A549 (cell line): ENCODE results near the gene MVD. TPM values are rescaled to one million over a fixed set of nuclear protein-coding genes. Genes with fewer than 3 reads are reported as not detected.

ENCODE experiments used
- ATAC-seq, 2 experiments: fragments of 200-7000 bp in 1 of 2; fragments of >200 bp in 1 of 2; cut with Nextera tagmentation in 1 of 2; cut with Tn5 transposase in 1 of 2; 3 replicates each; pipeline versions ENCODE4 v1.8.0 to v1.9.1; 2018 to 2020; ENCODE audit warnings: mild to moderate bottlenecking in 1 of 2, moderate library complexity in 1 of 2
- CTCF ChIA-PET: fragments of 300-600 bp; sonication (Branson Sonifier 250); formaldehyde crosslinking; extraction: SDS; loops from one replicate; lab custom pipeline; 2021; ENCODE audit warnings: antibody characterized with exemption, inconsistent platforms; lab: Yijun Ruan, JAX
- POLR2A ChIA-PET: fragments of 350-600 bp; formaldehyde crosslinking; extraction: SDS; loops from one replicate; lab custom pipeline; 2021; ENCODE audit warnings: antibody characterized with exemption, inconsistent platforms; lab: Yijun Ruan, JAX
- DNase-seq, 2 experiments: peaks; one replicate each; pipeline versions ENCODE4 v3.0.0 to v3.0.0-alpha.2; 2011 to 2016; ENCODE audit warnings: low read depth in 1 of 2, low spot score in 1 of 2
- FAIRE-seq: peaks from 2 replicates; lab custom pipeline; 2011; peaks lifted over from hg19 to GRCh38; lab: Jason Lieb, UNC
- H3K27ac ChIP-seq, 2 experiments: fragments of >200 bp; sonication (Bioruptor Twin); formaldehyde crosslinking; 3 replicates each; pipeline ENCODE4 v1.5.1; 2016 to 2017
- H3K4me1 ChIP-seq: fragments of >200 bp; sonication (Bioruptor Twin); formaldehyde crosslinking; 3 replicates; pipeline ENCODE4 v1.6.1; 2016
- H3K4me2 ChIP-seq: fragments of >200 bp; sonication (Bioruptor Twin); formaldehyde crosslinking; 3 replicates; pipeline ENCODE4 v1.6.1; 2016
- H3K4me3 ChIP-seq: fragments of >200 bp; sonication (Bioruptor Twin); formaldehyde crosslinking; 3 replicates; pipeline ENCODE4 v1.5.1; 2016
- H3K9me3 ChIP-seq: fragments of >200 bp; sonication (Bioruptor Twin); formaldehyde crosslinking; 3 replicates; pipeline ENCODE4 v1.6.1; 2016
- CBX8 ChIP-seq: fragments of 200-600 bp; sonication (generic); IDR thresholded peaks from 2 replicates; pipeline ENCODE4 v1.6.1; 2016
- CHD2 ChIP-seq: fragments of 150-350 bp; IDR thresholded peaks from 2 replicates; pipeline ENCODE4 v1.6.1; 2014; ENCODE audit warnings: low read length; ENCODE audit not compliant: partially characterized antibody
- EHF ChIP-seq: fragments of 250-450 bp; sonication (Bioruptor Pico); IDR thresholded peaks from 2 replicates; pipeline ENCODE4 v1.5.0; 2020; ENCODE audit warnings: mild to moderate bottlenecking
- EP300 ChIP-seq, 2 experiments: fragments of >200 bp; sonication (Bioruptor Twin); formaldehyde crosslinking; IDR thresholded peaks; 2 replicates in 1 of 2; 3 replicates in 1 of 2; pipeline ENCODE4 v1.6.1; 2016 to 2017
- FOXS1 ChIP-seq: fragments of 250-450 bp; sonication (Bioruptor Pico); IDR thresholded peaks from 2 replicates; pipeline ENCODE4 v1.5.0; 2020; ENCODE audit warnings: mild to moderate bottlenecking, moderate library complexity
- GATA3 ChIP-seq: IDR thresholded peaks from 2 replicates; pipeline ENCODE4 v1.6.1; 2012; ENCODE audit warnings: borderline replicate concordance
- HDAC2 ChIP-seq: fragments of 200-600 bp; sonication (generic); IDR thresholded peaks from 2 replicates; pipeline ENCODE4 v1.6.1; 2016
- HES2 ChIP-seq: fragments of >200 bp; sonication (Bioruptor Twin); formaldehyde crosslinking; IDR thresholded peaks from 2 replicates; pipeline ENCODE4 v1.6.1; 2016
- HOXA7 ChIP-seq: fragments of 250-450 bp; sonication (Bioruptor Pico); IDR thresholded peaks from 2 replicates; pipeline ENCODE4 v1.5.0; 2020; ENCODE audit warnings: mild to moderate bottlenecking, moderate library complexity
- MAFK ChIP-seq: fragments of 450-650 bp; IDR thresholded peaks from 2 replicates; pipeline ENCODE4 v1.6.1; 2014; ENCODE audit not compliant: partially characterized antibody
- MAZ ChIP-seq: fragments of 150-350 bp; IDR thresholded peaks from 2 replicates; pipeline ENCODE4 v1.6.1; 2014; ENCODE audit warnings: antibody characterized with exemption, low read depth, low read length, borderline replicate concordance
- POLR2A ChIP-seq: IDR thresholded peaks from 2 replicates; pipeline ENCODE4 v1.6.1; 2012; ENCODE audit warnings: mild to moderate bottlenecking, low read length
- POLR2AphosphoS2 ChIP-seq: conservative IDR thresholded peaks from 2 replicates; pipeline ENCODE4 v1.6.1; 2012; ENCODE audit warnings: low read length, improper control_type of control experiment, inconsistent platforms
- RNF2 ChIP-seq: fragments of 200-600 bp; sonication (generic); IDR thresholded peaks from 2 replicates; pipeline ENCODE4 v1.6.1; 2016; ENCODE audit warnings: low read depth, mild to moderate bottlenecking, antibody characterized with exemption, moderate library complexity, borderline replicate concordance
- SMC3 ChIP-seq: fragments of >200 bp; sonication (Bioruptor Twin); formaldehyde crosslinking; IDR thresholded peaks from 3 replicates; pipeline ENCODE4 v1.6.1; 2018; ENCODE audit warnings: inconsistent platforms
- SREBF2 ChIP-seq: fragments of 450-650 bp; IDR thresholded peaks from 2 replicates; pipeline ENCODE4 v1.6.1; 2014; ENCODE audit warnings: mild to moderate bottlenecking, moderate library complexity
- USF2 ChIP-seq: fragments of 450-650 bp; IDR thresholded peaks from 2 replicates; pipeline ENCODE4 v1.6.1; 2014; ENCODE audit warnings: antibody characterized with exemption
- ZC3H11A ChIP-seq: fragments of 450-650 bp; IDR thresholded peaks from 2 replicates; pipeline ENCODE4 v1.6.1; 2014; ENCODE audit warnings: antibody characterized with exemption, mild to moderate bottlenecking
- ZSCAN20 ChIP-seq: fragments of 250-450 bp; sonication (Bioruptor Pico); IDR thresholded peaks from 2 replicates; pipeline ENCODE4 v1.8.0; 2022; ENCODE audit warnings: mild to moderate bottlenecking, moderate library complexity
- WGBS: methylation state at CpG from one replicate; pipeline ENCODE4 v1.1.6; 2017; ENCODE audit errors: missing lambda C conversion rate; 5-methylcytosine and 5-hydroxymethylcytosine counted together
- polyA plus RNA-seq, 4 experiments: library from polyadenylated mRNA; depleted of rRNA in 3 of 4; stranded (reverse); fragments of >200 nt; fragmentation: RNase III in 1 of 4; extraction: RNeasy Plus Mini Kit Qiagen cat#74134 plus additional on column Dnase treatment in 1 of 4; gene quantifications; 2 replicates in 3 of 4; 3 replicates in 1 of 4; pipeline ENCODE4 v1.2.3, GENCODE V29; 2011 to 2017
- TF ChIP-seq, protein P1 (sequence below): fragments of >200 bp; sonication (Bioruptor Twin); formaldehyde crosslinking; IDR thresholded peaks from 3 replicates; pipeline ENCODE4 v1.5.1; 2016
- TF ChIP-seq, protein P2 (sequence below): IDR thresholded peaks from 2 replicates; pipeline ENCODE4 v1.6.1; 2012
- TF ChIP-seq, protein P3 (sequence below): fragments of 200-600 bp; sonication (generic); IDR thresholded peaks from 2 replicates; pipeline ENCODE4 v1.6.1; 2016; ENCODE audit warnings: antibody characterized with exemption, mild to moderate bottlenecking, moderate library complexity

MVD gene
- polyA plus RNA-seq, 2 of the 4 experiments (the other 2 are of a cell fraction): 5.8 to 43.1 TPM

- Histone ChIP-seq H3K4me1 (no peaks in the 10 kb centered on the region), H3K27ac (no peak overlapping the region), H3K4me2 (no peak overlapping the region), H3K4me3 (no peak overlapping the region), H3K9me3 (no peaks in the 10 kb centered on the region)
- no peak for FAIRE-seq
- no peak for TF ChIP-seq HDAC2
- TF ChIP-seq SMC3: no peak
- TF ChIP-seq, protein P1, sequence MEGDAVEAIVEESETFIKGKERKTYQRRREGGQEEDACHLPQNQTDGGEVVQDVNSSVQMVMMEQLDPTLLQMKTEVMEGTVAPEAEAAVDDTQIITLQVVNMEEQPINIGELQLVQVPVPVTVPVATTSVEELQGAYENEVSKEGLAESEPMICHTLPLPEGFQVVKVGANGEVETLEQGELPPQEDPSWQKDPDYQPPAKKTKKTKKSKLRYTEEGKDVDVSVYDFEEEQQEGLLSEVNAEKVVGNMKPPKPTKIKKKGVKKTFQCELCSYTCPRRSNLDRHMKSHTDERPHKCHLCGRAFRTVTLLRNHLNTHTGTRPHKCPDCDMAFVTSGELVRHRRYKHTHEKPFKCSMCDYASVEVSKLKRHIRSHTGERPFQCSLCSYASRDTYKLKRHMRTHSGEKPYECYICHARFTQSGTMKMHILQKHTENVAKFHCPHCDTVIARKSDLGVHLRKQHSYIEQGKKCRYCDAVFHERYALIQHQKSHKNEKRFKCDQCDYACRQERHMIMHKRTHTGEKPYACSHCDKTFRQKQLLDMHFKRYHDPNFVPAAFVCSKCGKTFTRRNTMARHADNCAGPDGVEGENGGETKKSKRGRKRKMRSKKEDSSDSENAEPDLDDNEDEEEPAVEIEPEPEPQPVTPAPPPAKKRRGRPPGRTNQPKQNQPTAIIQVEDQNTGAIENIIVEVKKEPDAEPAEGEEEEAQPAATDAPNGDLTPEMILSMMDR: no peak
- TF ChIP-seq HOXA7 (CRISPR knock-in tag): no peak
- no peak for TF ChIP-seq EHF
- no peak for TF ChIP-seq FOXS1 (CRISPR knock-in tag)
- no peak for TF ChIP-seq POLR2A
- TF ChIP-seq, protein P2, sequence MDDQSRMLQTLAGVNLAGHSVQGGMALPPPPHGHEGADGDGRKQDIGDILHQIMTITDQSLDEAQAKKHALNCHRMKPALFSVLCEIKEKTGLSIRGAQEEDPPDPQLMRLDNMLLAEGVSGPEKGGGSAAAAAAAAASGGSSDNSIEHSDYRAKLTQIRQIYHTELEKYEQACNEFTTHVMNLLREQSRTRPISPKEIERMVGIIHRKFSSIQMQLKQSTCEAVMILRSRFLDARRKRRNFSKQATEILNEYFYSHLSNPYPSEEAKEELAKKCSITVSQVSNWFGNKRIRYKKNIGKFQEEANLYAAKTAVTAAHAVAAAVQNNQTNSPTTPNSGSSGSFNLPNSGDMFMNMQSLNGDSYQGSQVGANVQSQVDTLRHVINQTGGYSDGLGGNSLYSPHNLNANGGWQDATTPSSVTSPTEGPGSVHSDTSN: no peak
- TF ChIP-seq EP300 (IDR thresholded peaks at IDR 0.05): no peak
- TF ChIP-seq SREBF2: no peak
- TF ChIP-seq USF2: no peak
- no peak for TF ChIP-seq MAFK
- TF ChIP-seq, protein P3, sequence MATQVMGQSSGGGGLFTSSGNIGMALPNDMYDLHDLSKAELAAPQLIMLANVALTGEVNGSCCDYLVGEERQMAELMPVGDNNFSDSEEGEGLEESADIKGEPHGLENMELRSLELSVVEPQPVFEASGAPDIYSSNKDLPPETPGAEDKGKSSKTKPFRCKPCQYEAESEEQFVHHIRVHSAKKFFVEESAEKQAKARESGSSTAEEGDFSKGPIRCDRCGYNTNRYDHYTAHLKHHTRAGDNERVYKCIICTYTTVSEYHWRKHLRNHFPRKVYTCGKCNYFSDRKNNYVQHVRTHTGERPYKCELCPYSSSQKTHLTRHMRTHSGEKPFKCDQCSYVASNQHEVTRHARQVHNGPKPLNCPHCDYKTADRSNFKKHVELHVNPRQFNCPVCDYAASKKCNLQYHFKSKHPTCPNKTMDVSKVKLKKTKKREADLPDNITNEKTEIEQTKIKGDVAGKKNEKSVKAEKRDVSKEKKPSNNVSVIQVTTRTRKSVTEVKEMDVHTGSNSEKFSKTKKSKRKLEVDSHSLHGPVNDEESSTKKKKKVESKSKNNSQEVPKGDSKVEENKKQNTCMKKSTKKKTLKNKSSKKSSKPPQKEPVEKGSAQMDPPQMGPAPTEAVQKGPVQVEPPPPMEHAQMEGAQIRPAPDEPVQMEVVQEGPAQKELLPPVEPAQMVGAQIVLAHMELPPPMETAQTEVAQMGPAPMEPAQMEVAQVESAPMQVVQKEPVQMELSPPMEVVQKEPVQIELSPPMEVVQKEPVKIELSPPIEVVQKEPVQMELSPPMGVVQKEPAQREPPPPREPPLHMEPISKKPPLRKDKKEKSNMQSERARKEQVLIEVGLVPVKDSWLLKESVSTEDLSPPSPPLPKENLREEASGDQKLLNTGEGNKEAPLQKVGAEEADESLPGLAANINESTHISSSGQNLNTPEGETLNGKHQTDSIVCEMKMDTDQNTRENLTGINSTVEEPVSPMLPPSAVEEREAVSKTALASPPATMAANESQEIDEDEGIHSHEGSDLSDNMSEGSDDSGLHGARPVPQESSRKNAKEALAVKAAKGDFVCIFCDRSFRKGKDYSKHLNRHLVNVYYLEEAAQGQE: no peak
- no peak for TF ChIP-seq HES2
- no peak for TF ChIP-seq ZC3H11A
- no peak for TF ChIP-seq ZSCAN20 (CRISPR knock-in tag)
- TF ChIP-seq POLR2AphosphoS2: no peak
- ChIA-PET CTCF (interaction anchor here (1.3 to 1.5 kb wide), 2 partner anchors 9 to 78 kb away, joined by 3 to 6 read pairs; no protein-coding TSS in a partner anchor), POLR2A (no interaction called here)
- WGBS: 95% methylated on average over 14 of the region's 14 CpGs
- ATAC-seq: no peak
- DNase-seq: no peak
These were observed 42.8 kb downstream of the MVD start for GRCh38 chr16:88619859-88620815.

DNA sequence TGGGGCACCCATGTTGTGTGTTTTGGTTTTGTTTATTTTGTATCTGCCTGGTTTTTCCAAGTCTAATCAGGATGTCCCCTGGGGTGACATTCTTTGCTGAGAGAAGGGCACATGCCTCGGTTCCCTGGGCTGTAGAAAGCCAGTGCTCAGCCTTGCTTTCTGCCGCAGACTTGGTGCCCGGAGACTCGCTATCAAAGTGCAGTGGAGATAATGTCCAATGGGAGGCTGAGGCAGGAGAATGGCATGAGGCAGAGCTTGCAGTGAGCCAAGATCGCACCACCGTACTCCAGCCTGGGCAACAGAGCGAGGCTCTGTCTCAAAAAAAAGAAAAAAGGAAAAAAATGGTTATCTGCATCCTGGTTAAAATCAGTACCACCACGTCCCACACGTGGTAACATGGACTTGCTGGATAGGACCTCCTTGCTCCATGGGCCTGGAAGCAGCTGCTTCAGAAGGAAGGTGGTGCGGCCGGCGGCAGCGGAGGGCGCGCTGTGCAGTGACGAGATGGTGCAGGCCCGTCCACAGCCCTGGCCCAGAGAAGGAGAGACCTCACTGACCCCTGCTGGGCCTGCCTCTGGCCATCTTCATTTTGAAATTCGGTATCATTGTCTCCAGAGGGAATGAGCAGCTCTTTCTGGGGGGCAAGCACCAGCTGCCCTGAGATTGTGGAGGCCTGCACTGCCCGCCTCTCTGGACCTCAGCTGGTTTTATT, 43.8 kb downstream of the MVD start:
- TF ChIP-seq USF2 (no peak), HOXA7 (CRISPR knock-in tag) (no peak), GATA3 (no peak), EHF (no peak), FOXS1 (CRISPR knock-in tag) (no peak), ZC3H11A (no peak), MAZ (no peak), POLR2A (no peak), CBX8 (no peak), RNF2 (no peak), CHD2 (no peak)
- TF ChIP-seq, protein P1: no peak
- TF ChIP-seq, all 56 proteins: peak for 0
- no peak for ATAC-seq
- Histone ChIP-seq H3K4me3 (no peak overlapping the region), H3K4me1 (no peaks in the 10 kb centered on the region), H3K4me2 (no peak overlapping the region), H3K9me3 (no peaks in the 10 kb centered on the region), H3K27ac (no peak overlapping the region)
- WGBS: 96% methylated on average over 19 of the region's 19 CpGs
- ChIA-PET POLR2A (no interaction called here), CTCF (interaction anchor here (1.3 to 1.5 kb wide), 4 partner anchors 10 to 124 kb away, joined by 3 to 6 read pairs (median 3); no protein-coding TSS in a partner anchor)
- no peak for DNase-seq
- no peak for FAIRE-seq
